ENCODE measurements around the gene GLP1R.

DNA sequence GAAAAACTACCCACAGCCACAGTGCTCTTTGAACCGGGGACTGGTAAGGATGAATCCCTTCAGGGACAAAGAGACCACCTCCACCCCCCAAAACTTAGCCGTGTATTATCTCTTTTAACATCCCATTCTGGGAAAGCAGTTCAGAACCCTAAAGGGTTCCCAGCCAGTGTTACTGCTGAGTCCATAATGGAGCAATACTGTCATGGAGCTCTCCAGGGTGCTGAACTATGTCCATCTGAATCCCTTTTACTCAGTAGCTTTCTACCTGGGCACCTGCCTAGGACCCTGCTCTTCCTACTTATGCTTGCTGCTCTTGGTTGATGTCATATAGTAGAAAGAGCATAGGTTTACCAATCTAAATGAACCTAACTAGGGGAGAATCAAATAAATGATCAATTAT lies 88.7 kb downstream of the GLP1R start:
- TF ChIP-seq, protein P1, sequence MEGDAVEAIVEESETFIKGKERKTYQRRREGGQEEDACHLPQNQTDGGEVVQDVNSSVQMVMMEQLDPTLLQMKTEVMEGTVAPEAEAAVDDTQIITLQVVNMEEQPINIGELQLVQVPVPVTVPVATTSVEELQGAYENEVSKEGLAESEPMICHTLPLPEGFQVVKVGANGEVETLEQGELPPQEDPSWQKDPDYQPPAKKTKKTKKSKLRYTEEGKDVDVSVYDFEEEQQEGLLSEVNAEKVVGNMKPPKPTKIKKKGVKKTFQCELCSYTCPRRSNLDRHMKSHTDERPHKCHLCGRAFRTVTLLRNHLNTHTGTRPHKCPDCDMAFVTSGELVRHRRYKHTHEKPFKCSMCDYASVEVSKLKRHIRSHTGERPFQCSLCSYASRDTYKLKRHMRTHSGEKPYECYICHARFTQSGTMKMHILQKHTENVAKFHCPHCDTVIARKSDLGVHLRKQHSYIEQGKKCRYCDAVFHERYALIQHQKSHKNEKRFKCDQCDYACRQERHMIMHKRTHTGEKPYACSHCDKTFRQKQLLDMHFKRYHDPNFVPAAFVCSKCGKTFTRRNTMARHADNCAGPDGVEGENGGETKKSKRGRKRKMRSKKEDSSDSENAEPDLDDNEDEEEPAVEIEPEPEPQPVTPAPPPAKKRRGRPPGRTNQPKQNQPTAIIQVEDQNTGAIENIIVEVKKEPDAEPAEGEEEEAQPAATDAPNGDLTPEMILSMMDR (IDR thresholded peaks at IDR 0.05 in 4 of 5, conservative IDR thresholded peaks at IDR 0.05 in 1 of 5): no peak
- TF ChIP-seq POLR2A (IDR thresholded peaks at IDR 0.05): no peak

All from gastrocnemius medialis (tissue), 4 donors.